ENCODE measurements around the gene RNF25.

DNA sequence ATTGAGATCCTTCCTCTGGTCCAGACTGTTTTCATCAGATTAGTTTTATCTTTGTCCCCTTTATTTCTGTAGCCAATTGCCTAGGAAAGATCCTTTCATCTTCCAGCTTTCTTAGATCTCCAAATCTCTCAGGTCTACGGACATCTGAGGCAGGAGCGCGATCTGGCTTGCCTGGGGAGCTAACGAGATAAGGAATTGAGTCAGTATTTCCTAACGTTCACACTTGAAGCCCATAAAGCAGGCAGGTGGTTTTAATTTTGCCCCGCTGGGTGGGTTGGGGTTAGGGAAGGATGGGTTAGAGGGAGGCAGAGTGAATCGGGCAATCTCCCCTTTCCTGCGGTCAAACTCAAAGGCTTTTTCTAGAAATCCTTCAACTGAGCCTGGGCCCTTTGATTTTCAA lies 38.1 kb upstream of the RNF25 start:
- TF ChIP-seq CTCF (IDR thresholded peaks at IDR 0.05; ENCODE audit: low read depth, low read length, poor library complexity, severe bottlenecking) (no peak), EZH2phosphoT487 (IDR thresholded peaks at IDR 0.05; ENCODE audit: borderline replicate concordance, low read length) (no peak)
